Spleen (tissue), 11 donors: ENCODE results near the gene LPP. TPM values are rescaled to one million over a fixed set of nuclear protein-coding genes. Genes with fewer than 3 reads are reported as not detected.

Experiments
- DNase-seq: peaks from one replicate; pipeline ENCODE4 v3.0.0-alpha.2; 2020
- H3K27ac ChIP-seq, 8 donors: fragments of 200-600 bp; sonication (generic) in 7 of 8; 1 replicate in 4 of 8; 2 replicates in 4 of 8; pipeline versions ENCODE4 v1.5.0 to v1.8.0; 2016 to 2021; ENCODE audit warnings: inconsistent platforms in 4 of 8, mild to moderate bottlenecking in 4 of 8, moderate library complexity in 1 of 8
- H3K27me3 ChIP-seq, 7 donors: fragments of 200-600 bp; sonication (generic) in 6 of 7; replicated peaks in 1 of 7; 1 replicate in 4 of 7; 2 replicates in 3 of 7; pipeline versions ENCODE4 v1.5.0 to v1.8.0; 2016 to 2021; ENCODE audit warnings: inconsistent platforms in 3 of 7, mild to moderate bottlenecking in 1 of 7
- H3K36me3 ChIP-seq, 6 donors: fragments of 200-600 bp; sonication (generic) in 5 of 6; 1 replicate in 4 of 6; 2 replicates in 2 of 6; pipeline versions ENCODE4 v1.5.0 to v1.8.0; 2016 to 2021; ENCODE audit warnings: inconsistent platforms in 2 of 6
- H3K4me1 ChIP-seq, 6 donors: fragments of 200-600 bp; sonication (generic) in 5 of 6; 1 replicate in 3 of 6; 2 replicates in 3 of 6; pipeline versions ENCODE4 v1.5.0 to v1.8.0; 2016 to 2021; ENCODE audit warnings: inconsistent platforms in 3 of 6
- H3K4me3 ChIP-seq, 8 donors: fragments of 200-600 bp; sonication (generic) in 7 of 8; 1 replicate in 4 of 8; 2 replicates in 4 of 8; pipeline versions ENCODE4 v1.5.0 to v1.8.0; 2016 to 2021; ENCODE audit warnings: inconsistent platforms in 4 of 8, mild to moderate bottlenecking in 4 of 8, moderate library complexity in 2 of 8
- H3K9me3 ChIP-seq, 8 donors: fragments of 200-600 bp; sonication (generic) in 7 of 8; 1 replicate in 4 of 8; 2 replicates in 4 of 8; pipeline versions ENCODE4 v1.5.0 to v1.8.0; 2016 to 2021; ENCODE audit warnings: inconsistent platforms in 4 of 8
- CTCF ChIP-seq, 11 experiments: fragments of 200-600 bp in 7 of 11; fragments of 450-650 bp in 4 of 11; sonication (generic) in 4 of 11; IDR thresholded peaks in 8 of 11; conservative IDR thresholded peaks in 3 of 11; 1 replicate in 7 of 11; 2 replicates in 4 of 11; pipeline versions ENCODE4 v1.4.0 to v1.8.0; 2016 to 2021; ENCODE audit warnings: antibody characterized with exemption in 11 of 11, inconsistent platforms in 4 of 11, mild to moderate bottlenecking in 1 of 11
- POLR2A ChIP-seq, 3 donors: fragments of 450-650 bp; IDR thresholded peaks; one replicate each; pipeline ENCODE4 v1.5.1; 2017; ENCODE audit warnings: antibody characterized with exemption in 3 of 3, mild to moderate bottlenecking in 1 of 3
- POLR2AphosphoS5 ChIP-seq, 3 donors: sonication (generic); formaldehyde crosslinking; IDR thresholded peaks; one replicate each; pipeline ENCODE4 v1.5.1; 2017; ENCODE audit warnings: antibody characterized with exemption in 3 of 3
- WGBS, 5 donors: extraction: QIAGEN DNeasy Blood & Tissue Kit in 3 of 5; methylation state at CpG; one replicate each; pipeline versions ENCODE4 v1.1.5 to v1.1.7; 2013 to 2018; 5-methylcytosine and 5-hydroxymethylcytosine counted together
- intact Hi-C: fragments of 100-400 bp; cut with DNase I; formaldehyde crosslinking; loops from one replicate; pipeline ENCODE4 v1.15.0; 2023; ENCODE audit warnings: low total_unique reads
- polyA plus RNA-seq, 3 donors: library from polyadenylated mRNA; stranded (reverse); fragments of 200-250 nt; gene quantifications; one replicate each; pipeline ENCODE4 v1.2.1, GENCODE V29; 2013
- total RNA-seq, 7 donors: library from RNA; depleted of rRNA in 3 of 7; stranded (reverse); fragments of >200 nt in 3 of 7; fragmentation: NEBNext Ultra II Directional in 4 of 7; extraction: Animal tissue kit (Norgen Biotek cat#: 25700) in 4 of 7; gene quantifications; one replicate each; pipeline versions ENCODE4 v1.1.0 to v1.2.1, GENCODE V29; 2016 to 2021
- donor health status: healthy with polysubstance abuse.
- donor health status: DM: no; HTN: no; CAD: no; lungs with moderate emphysema.
- donor health status: DM: no; HTN: no; CAD: no.
- donor health status: Bipolar disorder and iron deficiency.
- donor health status: healthy.
- donor health status: DM: no; HTN: no; CAD: no.
- donor health status: DM: yes; HTN: yes; CAD: no.

The LPP gene
- total and polyA plus RNA-seq, 10 donors: 2.4 to 270 (median 156) TPM

GRCh38 chr3:188208516-188208981, 54.6 kb downstream of the LPP start:
- 85 to 95% (median 91%) methylated on average over 7 of the region's 7 CpGs for WGBS, 5 donors
- no peak for TF ChIP-seq POLR2A (IDR thresholded peaks at IDR 0.05)
- TF ChIP-seq POLR2AphosphoS5 (IDR thresholded peaks at IDR 0.05): no peak
- TF ChIP-seq CTCF (IDR thresholded peaks at IDR 0.05 in 8 of 11, conservative IDR thresholded peaks at IDR 0.05 in 3 of 11): no peak
- Histone ChIP-seq H3K27me3 (no peaks in the 10 kb centered on the region), H3K36me3 (peaks cover 0 to 20% (median 0%) of the 10 kb centered on the region in 6 donors), H3K4me1 (peaks cover 0 to 37% (median 0%) of the 10 kb centered on the region in 6 donors), H3K4me3 (no peak overlapping the region), H3K9me3 (no peaks in the 10 kb centered on the region), H3K27ac (peak overlapping the region in 1 of 8 donors; percentile 17)
- DNase-seq: no peak
- intact Hi-C loops: no loop called here

- no peaks in the 10 kb centered on the region for H3K9me3 ChIP-seq
- peaks cover 0 to 42% (median 1%) of the 10 kb centered on the region in 6 donors for H3K4me1 ChIP-seq
- no peak for TF ChIP-seq CTCF (IDR thresholded peaks at IDR 0.05 in 8 of 11, conservative IDR thresholded peaks at IDR 0.05 in 3 of 11)
- TF ChIP-seq POLR2AphosphoS5 (IDR thresholded peaks at IDR 0.05): no peak
- no peak for TF ChIP-seq POLR2A (IDR thresholded peaks at IDR 0.05)
- WGBS, 5 donors: 63 to 89% (median 84%) methylated on average over 3 of the region's 3 CpGs
- no peak overlapping the region for H3K4me3 ChIP-seq
- peaks cover 0 to 20% (median 0%) of the 10 kb centered on the region in 6 donors for H3K36me3 ChIP-seq
- H3K27me3 ChIP-seq: no peaks in the 10 kb centered on the region
- no peak for DNase-seq
- no peak overlapping the region for H3K27ac ChIP-seq
- intact Hi-C loops: no loop called here
These were observed 55.1 kb downstream of the LPP start for GRCh38 chr3:188209034-188209433.

DNA sequence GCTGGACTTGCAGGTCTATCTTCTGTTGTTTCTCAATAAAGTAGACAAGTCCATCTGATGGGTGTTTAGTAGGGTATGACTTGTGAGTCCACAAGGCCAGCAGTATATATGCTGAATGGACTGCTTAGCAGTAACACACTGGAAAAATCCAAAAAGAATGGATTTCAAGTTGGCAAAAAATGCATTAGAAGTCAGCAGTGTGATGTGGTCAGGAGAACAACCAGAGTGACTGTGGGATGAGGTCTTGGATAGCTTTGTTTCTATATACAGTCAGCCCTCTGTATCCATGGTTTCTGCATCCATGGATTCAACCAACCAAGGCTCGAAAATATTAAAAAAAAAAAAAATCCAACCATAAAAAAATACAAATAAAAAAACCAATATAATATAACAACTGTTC, 55.8 kb downstream of the LPP start:
- H3K9me3 ChIP-seq: no peaks in the 10 kb centered on the region
- intact Hi-C loops: no loop called here
- H3K4me1 ChIP-seq: peaks cover 0 to 45% (median 8%) of the 10 kb centered on the region in 6 donors
- TF ChIP-seq CTCF (IDR thresholded peaks at IDR 0.05 in 8 of 11, conservative IDR thresholded peaks at IDR 0.05 in 3 of 11): no peak
- TF ChIP-seq POLR2A (IDR thresholded peaks at IDR 0.05): no peak
- no peak for TF ChIP-seq POLR2AphosphoS5 (IDR thresholded peaks at IDR 0.05)
- no peaks in the 10 kb centered on the region for H3K27me3 ChIP-seq
- DNase-seq: no peak
- WGBS, 5 donors: 93 to 98% (median 93%) methylated on average over 1 of the region's 1 CpG
- no peak overlapping the region for H3K4me3 ChIP-seq
- peaks cover 0 to 20% (median 0%) of the 10 kb centered on the region in 6 donors for H3K36me3 ChIP-seq
- H3K27ac ChIP-seq: no peak overlapping the region

DNA sequence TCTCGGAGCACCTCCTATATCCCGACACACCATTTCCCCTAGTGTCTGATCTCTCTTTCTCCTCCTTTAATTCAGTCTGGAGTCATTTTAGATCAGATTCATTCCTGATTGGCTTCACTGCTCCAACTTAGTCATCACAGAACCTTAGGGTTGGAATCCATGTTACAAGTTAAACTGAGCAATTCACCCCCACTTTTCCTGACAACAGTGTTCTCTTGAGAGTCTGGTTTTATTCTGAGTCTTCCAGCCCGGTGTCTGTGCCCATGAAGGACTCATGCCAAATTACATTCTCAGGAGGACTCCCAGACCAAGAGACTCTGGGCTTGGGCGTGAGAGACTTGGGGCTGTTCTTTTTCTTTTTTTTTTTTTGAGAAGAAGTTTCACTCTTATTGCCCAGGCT, 57.5 kb downstream of the LPP start:
- WGBS, 5 donors: 85 to 94% (median 91%) methylated on average over 4 of the region's 4 CpGs

More for the DNA sequence above, 57.5 kb downstream of the LPP start:
- TF ChIP-seq CTCF (IDR thresholded peaks at IDR 0.05 in 8 of 11, conservative IDR thresholded peaks at IDR 0.05 in 3 of 11) (no peak), POLR2A (IDR thresholded peaks at IDR 0.05) (no peak), POLR2AphosphoS5 (IDR thresholded peaks at IDR 0.05) (no peak)
- no peaks in the 10 kb centered on the region for H3K27me3 ChIP-seq
- no peak for DNase-seq
- H3K4me1 ChIP-seq: peaks cover 0 to 48% (median 13%) of the 10 kb centered on the region in 6 donors
- H3K9me3 ChIP-seq: no peaks in the 10 kb centered on the region
- peak overlapping the region in 7 of 8 donors; percentile 60 to 74 (median 73) for H3K27ac ChIP-seq
- H3K4me3 ChIP-seq: no peak overlapping the region
- intact Hi-C loops: no loop called here
- peaks cover 0 to 19% (median 0%) of the 10 kb centered on the region in 6 donors for H3K36me3 ChIP-seq
